ENCODE measurements around the gene GSG1L2. TPM values are rescaled to one million over a fixed set of nuclear protein-coding genes. Genes with fewer than 3 reads are reported as not detected.

The GSG1L2 gene
- polyA plus RNA-seq, 1 donor (not counting 4 experiments of a cell fraction or from before 2014, with no cell fraction given) = not detected

DNA sequence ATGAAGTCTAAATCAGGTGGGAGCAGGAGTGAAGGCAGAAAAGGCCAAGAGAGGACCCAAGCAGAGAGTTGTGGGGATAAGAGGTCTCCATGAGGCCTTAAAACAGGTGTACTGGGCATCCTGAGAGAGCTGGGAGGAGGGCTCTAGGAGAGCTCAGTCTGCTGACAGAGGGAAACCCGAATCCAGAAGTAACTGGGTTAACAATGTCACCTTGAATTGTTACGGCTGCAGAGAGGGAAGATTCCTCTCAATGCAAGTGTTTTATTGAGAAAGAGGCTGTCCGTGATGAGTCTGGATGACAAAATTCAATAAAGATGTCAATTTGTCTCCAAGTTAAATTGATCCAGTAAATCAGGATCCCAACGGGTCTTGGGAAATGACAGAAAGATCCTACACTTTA is 38.8 kb downstream of the GSG1L2 start:
- no peaks in the 10 kb centered on the region for H3K9me3 ChIP-seq (ENCODE audit: control insufficient read depth, low read depth, low read length)
- TF ChIP-seq EZH2 (IDR thresholded peaks at IDR 0.05; ENCODE audit: low read length) = no peak
- TF ChIP-seq, protein P1, sequence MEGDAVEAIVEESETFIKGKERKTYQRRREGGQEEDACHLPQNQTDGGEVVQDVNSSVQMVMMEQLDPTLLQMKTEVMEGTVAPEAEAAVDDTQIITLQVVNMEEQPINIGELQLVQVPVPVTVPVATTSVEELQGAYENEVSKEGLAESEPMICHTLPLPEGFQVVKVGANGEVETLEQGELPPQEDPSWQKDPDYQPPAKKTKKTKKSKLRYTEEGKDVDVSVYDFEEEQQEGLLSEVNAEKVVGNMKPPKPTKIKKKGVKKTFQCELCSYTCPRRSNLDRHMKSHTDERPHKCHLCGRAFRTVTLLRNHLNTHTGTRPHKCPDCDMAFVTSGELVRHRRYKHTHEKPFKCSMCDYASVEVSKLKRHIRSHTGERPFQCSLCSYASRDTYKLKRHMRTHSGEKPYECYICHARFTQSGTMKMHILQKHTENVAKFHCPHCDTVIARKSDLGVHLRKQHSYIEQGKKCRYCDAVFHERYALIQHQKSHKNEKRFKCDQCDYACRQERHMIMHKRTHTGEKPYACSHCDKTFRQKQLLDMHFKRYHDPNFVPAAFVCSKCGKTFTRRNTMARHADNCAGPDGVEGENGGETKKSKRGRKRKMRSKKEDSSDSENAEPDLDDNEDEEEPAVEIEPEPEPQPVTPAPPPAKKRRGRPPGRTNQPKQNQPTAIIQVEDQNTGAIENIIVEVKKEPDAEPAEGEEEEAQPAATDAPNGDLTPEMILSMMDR (optimal IDR thresholded peaks at IDR 0.05 in 1 of 3, IDR thresholded peaks at IDR 0.05 in 1 of 3, conservative IDR thresholded peaks at IDR 0.05 in 1 of 3; ENCODE audit: extremely low read depth in 1 of 3, insufficient read depth in 2 of 3, low read length in 3 of 3) = no peak
- no peak overlapping the region for H3K4me2 ChIP-seq (ENCODE audit: control insufficient read depth, extremely low read depth, insufficient read depth, low read depth, low read length)
- no peaks in the 10 kb centered on the region for H4K20me1 ChIP-seq (ENCODE audit: control insufficient read depth, extremely low read depth, insufficient read depth, low read length)
- DNase-seq (ENCODE audit: low read depth, low spot score) (no peak), FAIRE-seq (no peak)
- no peaks in the 10 kb centered on the region for H3K79me2 ChIP-seq (ENCODE audit: control insufficient read depth, insufficient read depth, low read length)
- H3K27me3 ChIP-seq (ENCODE audit: control insufficient read depth, extremely low read depth, insufficient read depth, low read length) = no peaks in the 10 kb centered on the region
- H3K9ac ChIP-seq (ENCODE audit: control insufficient read depth, extremely low read depth, insufficient read depth, low read length) = no peak overlapping the region
- H2AFZ ChIP-seq (ENCODE audit: control insufficient read depth, low read length) = no peak overlapping the region
- no peak overlapping the region for H3K27ac ChIP-seq (ENCODE audit: control insufficient read depth, insufficient read depth, low read length)
- dilution Hi-C loops (cut with MboI; ENCODE audit: extremely low pct_ligation_motif_present, low sequenced_read_pairs) = no loop called here
- H3K4me3 ChIP-seq (ENCODE audit: control insufficient read depth in 2 of 3, extremely low read depth in 1 of 3, insufficient read depth in 2 of 3, low read depth in 1 of 3, low read length in 3 of 3) = no peak overlapping the region
- no peaks in the 10 kb centered on the region for H3K9me1 ChIP-seq (ENCODE audit: control insufficient read depth, extremely low read depth, insufficient read depth, low read length)
- H3K4me1 ChIP-seq (ENCODE audit: control insufficient read depth, extremely low read depth, insufficient read depth, low read length) = no peaks in the 10 kb centered on the region
- no peaks in the 10 kb centered on the region for H3K36me3 ChIP-seq (ENCODE audit: control insufficient read depth in 2 of 2, extremely low read depth in 1 of 2, insufficient read depth in 2 of 2, low read length in 2 of 2)

DNA sequence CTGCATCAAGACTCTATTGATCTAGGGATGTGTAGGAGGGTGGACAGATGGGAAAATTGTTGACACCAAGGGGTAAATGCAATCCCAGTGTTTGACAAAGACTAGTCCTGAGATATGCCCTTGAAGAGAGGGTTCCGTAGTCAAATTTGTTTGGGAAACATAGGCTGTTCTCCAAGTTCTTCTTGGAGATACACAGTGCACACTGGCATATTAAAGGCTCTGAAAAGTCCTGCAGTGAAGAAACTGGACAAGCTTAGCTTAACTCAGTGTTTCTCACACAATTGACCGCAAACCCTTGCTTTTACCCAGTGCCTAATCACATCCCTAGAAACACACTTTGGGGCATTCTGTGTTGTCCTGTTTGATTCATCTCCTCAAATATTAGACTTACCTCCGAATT is 41.3 kb downstream of the GSG1L2 start:
- no peaks in the 10 kb centered on the region for H3K9me1 ChIP-seq (ENCODE audit: control insufficient read depth, extremely low read depth, insufficient read depth, low read length)
- TF ChIP-seq, protein P1 (optimal IDR thresholded peaks at IDR 0.05 in 1 of 3, IDR thresholded peaks at IDR 0.05 in 1 of 3, conservative IDR thresholded peaks at IDR 0.05 in 1 of 3; ENCODE audit: extremely low read depth in 1 of 3, insufficient read depth in 2 of 3, low read length in 3 of 3) = no peak
- no peak for TF ChIP-seq EZH2 (IDR thresholded peaks at IDR 0.05; ENCODE audit: low read length)
- H3K79me2 ChIP-seq (ENCODE audit: control insufficient read depth, insufficient read depth, low read length) = no peaks in the 10 kb centered on the region
- H3K4me1 ChIP-seq (ENCODE audit: control insufficient read depth, extremely low read depth, insufficient read depth, low read length) = no peaks in the 10 kb centered on the region
- H3K4me3 ChIP-seq (ENCODE audit: control insufficient read depth in 2 of 3, extremely low read depth in 1 of 3, insufficient read depth in 2 of 3, low read depth in 1 of 3, low read length in 3 of 3) = no peak overlapping the region
- H3K36me3 ChIP-seq (ENCODE audit: control insufficient read depth in 2 of 2, extremely low read depth in 1 of 2, insufficient read depth in 2 of 2, low read length in 2 of 2) = no peaks in the 10 kb centered on the region
- DNase-seq (ENCODE audit: low read depth, low spot score) (no peak), FAIRE-seq (no peak)
- H3K27me3 ChIP-seq (ENCODE audit: control insufficient read depth, extremely low read depth, insufficient read depth, low read length) = no peaks in the 10 kb centered on the region
- no peak overlapping the region for H3K27ac ChIP-seq (ENCODE audit: control insufficient read depth, insufficient read depth, low read length)
- H4K20me1 ChIP-seq (ENCODE audit: control insufficient read depth, extremely low read depth, insufficient read depth, low read length) = no peaks in the 10 kb centered on the region
- H3K9ac ChIP-seq (ENCODE audit: control insufficient read depth, extremely low read depth, insufficient read depth, low read length) = no peak overlapping the region
- no peak overlapping the region for H2AFZ ChIP-seq (ENCODE audit: control insufficient read depth, low read length)
- dilution Hi-C loops (cut with MboI; ENCODE audit: extremely low pct_ligation_motif_present, low sequenced_read_pairs) = no loop called here
- H3K9me3 ChIP-seq (ENCODE audit: control insufficient read depth, low read depth, low read length) = no peaks in the 10 kb centered on the region
- H3K4me2 ChIP-seq (ENCODE audit: control insufficient read depth, extremely low read depth, insufficient read depth, low read depth, low read length) = no peak overlapping the region

Measured in keratinocyte (primary cell).